ENCODE measurements around the gene RSAD2.

GRCh38 chr2:6831229-6831628 is 46.3 kb upstream of the RSAD2 start:
- TF ChIP-seq CTCF (IDR thresholded peaks at IDR 0.05) (no peak), EZH2 (IDR thresholded peaks at IDR 0.05; ENCODE audit: borderline replicate concordance, insufficient read depth, low read depth, low read length, poor library complexity, severe bottlenecking) (no peak)
